Stimulated activated CD8-positive, alpha-beta memory T cell treated with anti-CD3 and anti-CD28 coated beads, Interleukin-12 subunit alpha, Interleukin-12 subunit beta, amount 100 ng/mL, for 4 hours (primary cell): ENCODE data around the gene ISG20.
"Not testable (repeated sequence)": the region's sequence is repeated elsewhere in the genome, so short reads cannot be mapped to it uniquely, and the experiment has no call there.

Source experiments
- DNase-seq: peaks from one replicate; pipeline ENCODE4 v3.0.0-alpha.2; 2020; ENCODE audit warnings: low read depth

ISG20 gene

DNA sequence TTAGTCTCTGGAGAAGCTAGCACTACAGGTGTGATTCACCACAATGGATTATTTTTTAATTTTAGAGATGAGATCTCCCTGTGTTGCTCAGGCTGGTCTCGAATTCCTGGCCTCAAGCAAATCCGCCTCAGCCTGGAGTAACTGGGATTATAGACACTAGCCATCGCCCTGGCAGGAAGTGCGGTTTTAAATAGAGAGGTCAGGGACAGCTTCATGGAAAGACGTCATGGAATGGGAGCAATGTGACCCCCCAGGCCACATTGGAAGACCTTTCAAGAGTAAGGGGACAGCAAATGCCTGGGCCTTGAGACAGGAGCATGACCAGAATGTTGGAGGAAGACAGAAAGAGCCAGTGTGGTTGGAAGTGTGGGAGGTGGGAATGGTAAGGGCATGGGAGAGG is 2.2 kb upstream of the ISG20 start:
- DNase-seq, result no peak

DNA sequence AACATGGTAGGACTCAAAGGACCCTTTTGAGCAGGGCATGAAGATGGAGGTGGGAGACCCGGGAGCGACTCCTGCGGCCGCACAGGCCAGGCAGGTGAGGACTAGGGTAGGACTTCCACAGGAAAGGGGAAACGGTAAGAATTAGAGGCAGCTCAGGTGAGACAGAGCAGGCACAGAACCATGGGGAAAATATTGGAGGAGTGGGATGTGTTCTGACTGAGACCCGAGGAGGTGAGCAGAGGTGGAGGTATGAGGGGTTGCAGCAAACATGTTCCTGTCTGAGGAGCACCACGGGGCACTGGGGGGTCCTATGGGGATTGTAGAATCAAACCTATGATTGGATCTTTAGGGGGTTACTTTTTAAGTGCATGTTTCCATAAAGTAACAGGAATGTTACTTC is 1.4 kb upstream of the ISG20 start:
- DNase-seq, result no peak

DNA sequence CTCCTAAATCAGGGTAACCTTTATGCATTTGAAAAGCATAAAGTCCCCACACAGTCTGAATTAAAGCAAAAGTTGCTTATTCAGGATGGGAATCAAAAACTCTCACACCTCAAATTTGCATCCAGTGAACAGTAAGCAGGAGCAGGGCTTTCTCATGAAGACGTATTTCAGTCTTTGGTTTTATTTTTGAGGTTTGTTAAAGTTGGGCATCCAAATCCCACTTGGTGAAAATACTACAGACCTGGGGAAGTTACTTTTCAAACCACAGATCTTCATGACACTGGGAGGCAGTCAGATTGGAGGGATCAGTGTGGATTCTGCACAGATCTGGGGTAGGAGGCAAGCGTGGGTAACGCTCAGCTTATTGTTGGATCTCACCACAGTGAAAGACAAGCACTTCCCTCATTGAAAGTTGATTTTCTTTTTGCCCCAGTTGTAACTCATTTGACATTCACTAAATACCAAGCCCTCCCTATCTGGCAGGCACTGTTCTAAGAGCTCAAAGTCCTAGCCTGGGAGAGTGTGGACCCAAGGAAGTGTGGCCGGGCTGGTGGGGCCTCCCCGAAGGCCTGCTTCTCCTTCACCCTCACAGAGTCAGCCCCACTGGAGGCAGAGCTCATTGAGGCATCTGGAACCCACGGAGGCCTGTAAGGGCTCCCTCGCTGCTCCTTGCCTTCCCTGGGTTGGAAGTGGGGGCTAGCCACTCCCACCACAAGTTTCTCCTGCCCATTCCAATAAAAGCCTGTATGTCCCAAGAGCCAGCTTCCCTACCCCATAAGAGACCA is 783 bp upstream of the ISG20 start:
- no peak for DNase-seq

DNA sequence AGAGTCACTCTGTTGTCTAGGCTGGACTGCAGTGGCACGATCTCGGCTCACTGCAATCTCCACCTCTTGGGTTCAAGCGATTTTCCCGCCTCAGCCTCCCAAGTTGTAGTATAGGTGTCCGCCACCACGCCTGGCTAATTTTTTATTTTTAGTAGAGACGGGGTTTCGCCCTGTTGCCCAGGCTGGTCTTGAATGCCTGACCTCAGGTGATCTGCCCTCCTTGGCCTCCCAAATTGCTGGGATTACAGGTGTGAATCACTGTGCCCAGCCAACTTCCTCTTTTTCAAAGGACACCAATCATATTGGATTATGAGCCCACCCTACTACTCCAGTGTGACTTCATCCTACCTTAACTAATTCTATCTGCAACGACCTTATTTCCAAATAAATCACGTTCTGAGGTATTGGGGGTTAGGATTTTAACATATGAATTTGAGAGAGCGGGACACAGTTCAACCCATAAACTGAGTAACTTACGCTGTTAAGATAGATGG is 3.2 kb downstream of the ISG20 start:
- no peak for DNase-seq

- not testable (repeated sequence) for DNase-seq
Observed at GRCh38 chr15:88642514-88642913, 3.7 kb downstream of the ISG20 start.

- DNase-seq, result no peak
Observed at GRCh38 chr15:88644741-88645140, 5.9 kb downstream of the ISG20 start.

DNA sequence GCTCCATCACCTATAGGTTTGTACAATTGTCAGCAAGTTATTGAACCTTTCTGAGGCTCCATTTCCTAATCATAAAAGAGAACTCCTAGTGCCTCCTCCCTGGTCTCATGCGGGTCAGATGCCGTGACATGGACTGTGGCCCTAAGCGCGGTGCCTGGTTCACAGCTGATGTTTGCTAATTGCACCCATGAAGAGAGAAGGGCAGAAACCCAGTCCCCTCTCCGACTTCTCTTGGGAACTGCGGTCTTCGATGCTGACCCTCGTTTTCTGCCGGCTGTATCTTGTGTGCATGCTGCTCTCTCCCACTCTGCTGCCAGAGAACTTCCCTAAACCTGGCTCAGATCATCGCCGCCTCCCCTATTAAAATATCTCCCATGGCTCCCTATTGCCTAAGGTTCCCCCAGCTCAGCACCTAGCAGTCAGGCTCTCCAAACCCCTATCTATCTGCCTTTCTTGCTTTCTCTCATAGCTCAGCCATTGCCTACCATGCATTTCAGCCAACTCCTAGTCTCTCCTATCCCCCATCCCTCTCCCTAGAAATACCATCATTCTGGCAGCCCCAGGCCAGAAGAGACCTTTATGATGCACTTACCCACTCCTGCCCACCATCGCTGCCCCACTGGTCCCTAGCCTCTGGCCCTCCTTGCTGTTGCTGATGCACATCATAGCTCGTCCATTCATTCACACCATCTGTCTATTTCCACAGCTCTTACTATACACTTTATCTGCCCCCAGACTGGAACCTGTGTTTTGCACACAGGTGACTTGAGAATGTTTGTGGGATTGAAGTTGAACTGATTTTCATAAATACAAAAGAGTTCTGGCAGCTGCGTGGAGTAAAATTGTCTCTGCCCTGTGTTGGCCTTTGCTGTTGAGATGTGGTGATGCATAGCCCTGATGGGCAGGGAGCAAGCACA is 6.6 kb downstream of the ISG20 start:
- no peak for DNase-seq

DNA sequence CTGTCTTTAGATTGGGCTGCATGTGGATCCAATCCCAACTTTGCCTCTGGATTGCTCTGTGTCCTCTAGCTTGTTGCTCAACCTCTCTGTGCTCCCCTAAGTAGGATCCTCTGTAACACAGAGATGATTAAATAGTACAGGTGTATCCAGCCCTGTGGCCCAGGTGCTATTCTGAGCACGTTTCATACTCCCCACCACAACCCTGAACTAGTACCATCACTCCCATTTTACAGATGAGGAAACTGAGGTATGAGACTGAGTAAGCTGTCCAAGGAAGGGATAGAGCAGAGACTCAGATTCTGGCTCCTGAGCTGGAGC is 7.2 kb downstream of the ISG20 start:
- no peak for DNase-seq

DNA sequence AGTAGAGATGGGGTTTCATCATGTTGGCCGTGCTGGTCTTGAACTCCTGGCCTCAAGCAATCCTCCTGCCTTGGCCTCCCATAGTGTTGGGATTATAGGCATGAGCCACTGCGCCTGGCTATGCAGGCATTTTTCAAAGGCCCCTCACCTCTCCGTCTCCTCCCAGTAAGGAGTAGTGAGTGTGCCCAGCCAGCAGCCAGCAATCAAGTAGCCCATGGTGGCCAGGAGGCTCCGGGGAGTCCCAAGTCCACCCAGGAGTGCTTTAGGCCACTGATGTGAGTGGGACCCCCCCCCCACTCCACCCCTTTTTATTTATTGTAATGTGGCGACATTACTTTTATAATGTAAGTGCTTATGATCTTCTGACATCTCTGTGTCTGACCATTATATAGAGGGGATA is 8.1 kb downstream of the ISG20 start:
- DNase-seq, result no peak

- no peak for DNase-seq
Observed at GRCh38 chr15:88647351-88648105, 8.7 kb downstream of the ISG20 start.

- DNase-seq, result no peak
Observed at GRCh38 chr15:88648357-88649214, 9.8 kb downstream of the ISG20 start.

GRCh38 chr15:88649286-88649733 is 10.5 kb downstream of the ISG20 start:
- peak; percentile 66 for DNase-seq

DNA sequence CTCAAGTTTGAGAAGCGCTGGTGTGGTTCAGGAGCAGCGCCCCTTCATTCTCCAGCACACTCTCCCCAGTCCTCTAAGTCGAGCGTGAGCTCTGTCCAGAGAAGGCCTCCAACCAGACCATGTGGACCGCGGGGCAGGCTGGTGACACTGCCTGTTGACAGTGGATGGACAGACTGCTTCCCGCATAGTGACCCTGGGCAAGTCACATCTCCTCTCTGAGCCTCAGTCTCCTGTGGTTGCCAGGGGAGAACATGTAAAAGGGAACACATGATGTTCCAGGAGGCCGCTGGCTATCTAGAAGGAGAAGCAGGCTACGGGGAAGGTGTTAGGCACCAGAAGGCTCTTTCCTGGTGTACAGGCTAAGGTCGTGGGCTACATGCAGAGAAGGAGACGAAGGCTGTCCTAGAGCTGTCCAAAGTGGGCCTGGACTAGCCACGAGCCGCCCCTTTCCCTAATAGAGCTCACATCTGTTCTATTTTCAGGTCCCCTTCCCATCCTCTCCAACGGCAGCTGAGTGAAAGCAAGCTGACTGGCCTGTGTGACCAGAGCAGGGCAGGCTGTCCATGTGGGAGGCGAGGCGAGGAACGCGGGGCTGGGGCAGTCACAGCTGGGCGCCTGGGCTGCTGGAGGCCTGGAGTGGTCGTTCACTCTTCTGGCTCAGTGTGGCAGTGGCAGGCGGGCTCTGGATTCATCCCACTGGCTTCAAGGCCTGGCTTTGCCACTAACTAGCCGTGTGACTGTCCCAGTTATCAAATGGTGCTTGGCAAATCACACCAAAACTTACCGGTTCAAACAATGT is 11.1 kb downstream of the ISG20 start:
- no peak for DNase-seq

- no peak for DNase-seq
Observed at GRCh38 chr15:88650556-88650955, 11.7 kb downstream of the ISG20 start.

GRCh38 chr15:88651136-88651732 is 12.4 kb downstream of the ISG20 start:
- no peak for DNase-seq

DNA sequence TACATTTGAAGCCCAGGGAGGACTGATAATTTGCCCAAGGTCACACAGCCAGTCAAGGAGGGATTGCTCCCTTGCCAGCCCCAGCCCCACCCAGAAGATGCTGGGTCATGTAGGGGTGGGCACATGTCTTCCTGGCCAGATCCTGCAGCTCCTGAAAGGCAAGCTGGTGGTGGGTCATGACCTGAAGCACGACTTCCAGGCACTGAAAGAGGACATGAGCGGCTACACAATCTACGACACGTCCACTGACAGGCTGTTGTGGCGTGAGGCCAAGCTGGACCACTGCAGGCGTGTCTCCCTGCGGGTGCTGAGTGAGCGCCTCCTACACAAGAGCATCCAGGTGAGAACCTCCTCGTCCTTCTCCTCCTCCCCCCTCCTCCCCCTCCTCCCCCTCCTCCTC is 13.2 kb downstream of the ISG20 start:
- DNase-seq, result no peak

- DNase-seq, result no peak
Observed at GRCh38 chr15:88652456-88653199, 13.8 kb downstream of the ISG20 start.

DNA sequence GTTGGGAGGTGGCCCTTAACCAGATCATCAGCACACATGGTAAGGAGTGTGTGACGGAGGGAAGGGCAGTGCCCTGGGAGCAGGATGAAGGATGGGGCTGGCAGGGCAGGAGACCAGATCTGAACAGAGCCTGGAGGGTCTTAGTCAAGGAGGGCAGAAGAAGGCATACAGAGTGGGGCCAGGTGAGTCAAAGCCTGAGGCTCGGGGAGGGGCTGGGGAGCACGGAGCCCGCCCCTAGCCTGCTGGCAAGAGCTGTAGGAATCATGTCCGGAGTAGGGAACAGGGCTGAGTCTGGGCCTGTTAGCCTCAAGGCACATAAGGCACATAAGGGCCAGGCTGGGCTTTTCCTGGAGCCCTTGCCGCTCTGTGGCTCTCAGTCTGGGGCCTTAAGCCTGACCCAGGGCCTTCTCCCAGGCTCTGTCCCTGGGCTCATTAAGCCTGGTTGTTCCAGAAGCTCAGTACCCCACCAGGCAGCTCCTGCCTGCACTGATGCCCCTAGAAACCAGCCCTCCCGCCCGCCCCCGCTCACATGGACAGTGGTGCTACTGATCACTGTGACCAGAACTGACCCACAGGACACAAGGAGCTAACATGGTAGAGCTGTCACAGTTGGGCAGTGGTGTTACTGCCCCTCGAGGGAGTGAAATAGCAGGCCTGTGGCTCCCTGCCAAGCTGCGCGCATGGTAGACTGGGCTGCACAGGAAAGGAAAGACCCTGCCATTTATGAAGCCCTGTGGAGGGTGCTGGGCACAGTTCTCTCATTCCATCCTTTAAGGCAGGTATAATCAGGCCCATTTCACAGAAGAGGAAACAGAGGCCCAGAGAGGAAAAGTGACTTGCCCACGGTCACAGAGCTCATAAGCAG is 14.6 kb downstream of the ISG20 start:
- DNase-seq, result no peak
